HepG2 (cell line): Measurements from ENCODE around the gene FANCL. TPM values are rescaled to one million over a fixed set of nuclear protein-coding genes. Genes with fewer than 3 reads are reported as not detected.
A peak's percentile ranks its signal among the peaks of the same experiment; 100 is the strongest.

Experiments used
- NBN ChIP-seq: fragments of 450-650 bp; conservative IDR thresholded peaks from 2 replicates; pipeline ENCODE4 v1.6.1; 2017
- NCOA1 ChIP-seq: sonication (generic); formaldehyde crosslinking; IDR thresholded peaks from 2 replicates; pipeline ENCODE4 v1.9.0; 2021; ENCODE audit warnings: missing genetic modification reagents
- NR2F6 ChIP-seq, 2 experiments: IDR thresholded peaks; 2 replicates each; pipeline ENCODE4 v1.6.1; 2016; ENCODE audit warnings: antibody characterized with exemption in 1 of 2, mild to moderate bottlenecking in 1 of 2
- TRAFD1 ChIP-seq: sonication (generic); formaldehyde crosslinking; IDR thresholded peaks from 2 replicates; pipeline ENCODE4 v1.5.1; 2020; ENCODE audit warnings: missing genetic modification reagents, mild to moderate bottlenecking, borderline replicate concordance
- ZKSCAN1 ChIP-seq: fragments of 150-350 bp; IDR thresholded peaks from 2 replicates; pipeline ENCODE4 v1.6.1; 2014; ENCODE audit warnings: low read length
- polyA plus RNA-seq, 8 experiments: library from polyadenylated mRNA; depleted of rRNA in 3 of 8; stranded (reverse) in 7 of 8; unstranded in 1 of 8; fragments of >200 nt; fragmentation: Illumina TruSeq in 4 of 8; extraction: Trizol in 4 of 8; gene quantifications; 2 replicates each; pipeline versions ENCODE4 v1.2.1 to v1.2.3, GENCODE V29; 2011 to 2016; ENCODE audit warnings: low read depth in 4 of 8, missing spikeins in 1 of 8, mixed read lengths in 1 of 8; ENCODE audit not compliant: insufficient read depth in 1 of 8
- total RNA-seq, 5 experiments: library from RNA; depleted of rRNA; stranded (reverse); fragments of >200 nt; fragmentation: Illumina TruSeq; extraction: Trizol; gene quantifications; 2 replicates each; pipeline ENCODE4 v1.2.3, GENCODE V29; 2016; ENCODE audit warnings: low read depth in 1 of 5
- TF ChIP-seq, protein P1 (sequence below): sonication (generic); formaldehyde crosslinking; IDR thresholded peaks from 2 replicates; pipeline ENCODE4 v1.4.0; 2020; ENCODE audit warnings: missing genetic modification reagents
- TF ChIP-seq, protein P2 (sequence below): IDR thresholded peaks from 2 replicates; pipeline ENCODE4 v1.6.1; 2016; ENCODE audit warnings: low read depth, missing genetic modification reagents, missing compliant biosample characterization
- TF ChIP-seq, protein P3 (sequence below): sonication (generic); formaldehyde crosslinking; IDR thresholded peaks from 2 replicates; pipeline ENCODE4 v1.4.0; 2020; ENCODE audit warnings: missing genetic modification reagents
- TF ChIP-seq, protein P4 (sequence below): sonication (generic); formaldehyde crosslinking; IDR thresholded peaks from 2 replicates; pipeline ENCODE4 v1.5.0; 2020; ENCODE audit warnings: missing genetic modification reagents

Gene FANCL
- total and polyA plus RNA-seq, 2 of the 13 experiments (the other 11 are each of a cell fraction or from before 2014, with no cell fraction given), result 40.7 to 66.8 TPM

DNA sequence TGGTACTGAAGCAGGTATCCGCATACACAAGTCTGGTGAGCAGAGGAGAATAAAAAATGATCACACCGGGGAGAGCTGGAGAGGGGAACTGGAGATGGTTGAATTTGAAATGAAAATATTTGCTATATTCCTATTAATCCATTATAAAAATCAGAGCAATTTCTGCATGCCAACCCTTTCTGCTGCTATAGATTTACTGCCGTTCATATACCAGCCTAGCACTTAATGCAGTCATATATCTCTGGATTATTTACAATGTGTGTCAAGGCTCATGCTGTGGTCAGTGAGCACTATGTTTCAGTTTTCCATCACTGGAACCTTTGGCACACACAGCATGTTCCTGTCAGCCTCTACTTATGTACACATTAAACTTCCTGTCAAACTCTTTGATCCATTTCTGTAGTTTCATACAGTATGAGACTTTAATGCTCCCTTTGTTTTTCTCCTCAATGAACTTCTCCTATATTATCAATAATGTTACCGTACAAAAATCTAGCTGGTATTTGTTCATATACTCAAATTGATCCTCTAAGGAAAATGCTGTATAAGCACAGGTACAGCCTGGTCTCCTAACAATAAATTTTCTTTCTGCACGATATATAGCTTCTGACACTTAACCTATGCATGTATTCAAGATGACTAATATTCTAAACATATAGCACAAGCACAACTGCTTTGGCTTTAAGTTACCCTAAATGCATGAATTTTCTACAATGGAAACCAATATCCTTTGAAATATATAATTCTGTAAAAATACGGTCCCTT is 36.7 kb downstream of the FANCL start (continued):
- TF ChIP-seq, protein P1, sequence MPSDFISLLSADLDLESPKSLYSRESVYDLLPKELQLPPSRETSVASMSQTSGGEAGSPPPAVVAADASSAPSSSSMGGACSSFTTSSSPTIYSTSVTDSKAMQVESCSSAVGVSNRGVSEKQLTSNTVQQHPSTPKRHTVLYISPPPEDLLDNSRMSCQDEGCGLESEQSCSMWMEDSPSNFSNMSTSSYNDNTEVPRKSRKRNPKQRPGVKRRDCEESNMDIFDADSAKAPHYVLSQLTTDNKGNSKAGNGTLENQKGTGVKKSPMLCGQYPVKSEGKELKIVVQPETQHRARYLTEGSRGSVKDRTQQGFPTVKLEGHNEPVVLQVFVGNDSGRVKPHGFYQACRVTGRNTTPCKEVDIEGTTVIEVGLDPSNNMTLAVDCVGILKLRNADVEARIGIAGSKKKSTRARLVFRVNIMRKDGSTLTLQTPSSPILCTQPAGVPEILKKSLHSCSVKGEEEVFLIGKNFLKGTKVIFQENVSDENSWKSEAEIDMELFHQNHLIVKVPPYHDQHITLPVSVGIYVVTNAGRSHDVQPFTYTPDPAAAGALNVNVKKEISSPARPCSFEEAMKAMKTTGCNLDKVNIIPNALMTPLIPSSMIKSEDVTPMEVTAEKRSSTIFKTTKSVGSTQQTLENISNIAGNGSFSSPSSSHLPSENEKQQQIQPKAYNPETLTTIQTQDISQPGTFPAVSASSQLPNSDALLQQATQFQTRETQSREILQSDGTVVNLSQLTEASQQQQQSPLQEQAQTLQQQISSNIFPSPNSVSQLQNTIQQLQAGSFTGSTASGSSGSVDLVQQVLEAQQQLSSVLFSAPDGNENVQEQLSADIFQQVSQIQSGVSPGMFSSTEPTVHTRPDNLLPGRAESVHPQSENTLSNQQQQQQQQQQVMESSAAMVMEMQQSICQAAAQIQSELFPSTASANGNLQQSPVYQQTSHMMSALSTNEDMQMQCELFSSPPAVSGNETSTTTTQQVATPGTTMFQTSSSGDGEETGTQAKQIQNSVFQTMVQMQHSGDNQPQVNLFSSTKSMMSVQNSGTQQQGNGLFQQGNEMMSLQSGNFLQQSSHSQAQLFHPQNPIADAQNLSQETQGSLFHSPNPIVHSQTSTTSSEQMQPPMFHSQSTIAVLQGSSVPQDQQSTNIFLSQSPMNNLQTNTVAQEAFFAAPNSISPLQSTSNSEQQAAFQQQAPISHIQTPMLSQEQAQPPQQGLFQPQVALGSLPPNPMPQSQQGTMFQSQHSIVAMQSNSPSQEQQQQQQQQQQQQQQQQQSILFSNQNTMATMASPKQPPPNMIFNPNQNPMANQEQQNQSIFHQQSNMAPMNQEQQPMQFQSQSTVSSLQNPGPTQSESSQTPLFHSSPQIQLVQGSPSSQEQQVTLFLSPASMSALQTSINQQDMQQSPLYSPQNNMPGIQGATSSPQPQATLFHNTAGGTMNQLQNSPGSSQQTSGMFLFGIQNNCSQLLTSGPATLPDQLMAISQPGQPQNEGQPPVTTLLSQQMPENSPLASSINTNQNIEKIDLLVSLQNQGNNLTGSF, result no peak
- TF ChIP-seq NR2F6 (IDR thresholded peaks at IDR 0.05) (peak; percentile 48), NR2F6 (CRISPR knock-in tag; IDR thresholded peaks at IDR 0.05) (peak; percentile 65), NCOA1 (no peak), NBN (no peak), TRAFD1 (CRISPR knock-in tag) (no peak), ZKSCAN1 (no peak)
- TF ChIP-seq, protein P2, sequence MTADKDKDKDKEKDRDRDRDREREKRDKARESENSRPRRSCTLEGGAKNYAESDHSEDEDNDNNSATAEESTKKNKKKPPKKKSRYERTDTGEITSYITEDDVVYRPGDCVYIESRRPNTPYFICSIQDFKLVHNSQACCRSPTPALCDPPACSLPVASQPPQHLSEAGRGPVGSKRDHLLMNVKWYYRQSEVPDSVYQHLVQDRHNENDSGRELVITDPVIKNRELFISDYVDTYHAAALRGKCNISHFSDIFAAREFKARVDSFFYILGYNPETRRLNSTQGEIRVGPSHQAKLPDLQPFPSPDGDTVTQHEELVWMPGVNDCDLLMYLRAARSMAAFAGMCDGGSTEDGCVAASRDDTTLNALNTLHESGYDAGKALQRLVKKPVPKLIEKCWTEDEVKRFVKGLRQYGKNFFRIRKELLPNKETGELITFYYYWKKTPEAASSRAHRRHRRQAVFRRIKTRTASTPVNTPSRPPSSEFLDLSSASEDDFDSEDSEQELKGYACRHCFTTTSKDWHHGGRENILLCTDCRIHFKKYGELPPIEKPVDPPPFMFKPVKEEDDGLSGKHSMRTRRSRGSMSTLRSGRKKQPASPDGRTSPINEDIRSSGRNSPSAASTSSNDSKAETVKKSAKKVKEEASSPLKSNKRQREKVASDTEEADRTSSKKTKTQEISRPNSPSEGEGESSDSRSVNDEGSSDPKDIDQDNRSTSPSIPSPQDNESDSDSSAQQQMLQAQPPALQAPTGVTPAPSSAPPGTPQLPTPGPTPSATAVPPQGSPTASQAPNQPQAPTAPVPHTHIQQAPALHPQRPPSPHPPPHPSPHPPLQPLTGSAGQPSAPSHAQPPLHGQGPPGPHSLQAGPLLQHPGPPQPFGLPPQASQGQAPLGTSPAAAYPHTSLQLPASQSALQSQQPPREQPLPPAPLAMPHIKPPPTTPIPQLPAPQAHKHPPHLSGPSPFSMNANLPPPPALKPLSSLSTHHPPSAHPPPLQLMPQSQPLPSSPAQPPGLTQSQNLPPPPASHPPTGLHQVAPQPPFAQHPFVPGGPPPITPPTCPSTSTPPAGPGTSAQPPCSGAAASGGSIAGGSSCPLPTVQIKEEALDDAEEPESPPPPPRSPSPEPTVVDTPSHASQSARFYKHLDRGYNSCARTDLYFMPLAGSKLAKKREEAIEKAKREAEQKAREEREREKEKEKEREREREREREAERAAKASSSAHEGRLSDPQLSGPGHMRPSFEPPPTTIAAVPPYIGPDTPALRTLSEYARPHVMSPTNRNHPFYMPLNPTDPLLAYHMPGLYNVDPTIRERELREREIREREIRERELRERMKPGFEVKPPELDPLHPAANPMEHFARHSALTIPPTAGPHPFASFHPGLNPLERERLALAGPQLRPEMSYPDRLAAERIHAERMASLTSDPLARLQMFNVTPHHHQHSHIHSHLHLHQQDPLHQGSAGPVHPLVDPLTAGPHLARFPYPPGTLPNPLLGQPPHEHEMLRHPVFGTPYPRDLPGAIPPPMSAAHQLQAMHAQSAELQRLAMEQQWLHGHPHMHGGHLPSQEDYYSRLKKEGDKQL (CRISPR knock-in tag), result no peak
- TF ChIP-seq, protein P3, sequence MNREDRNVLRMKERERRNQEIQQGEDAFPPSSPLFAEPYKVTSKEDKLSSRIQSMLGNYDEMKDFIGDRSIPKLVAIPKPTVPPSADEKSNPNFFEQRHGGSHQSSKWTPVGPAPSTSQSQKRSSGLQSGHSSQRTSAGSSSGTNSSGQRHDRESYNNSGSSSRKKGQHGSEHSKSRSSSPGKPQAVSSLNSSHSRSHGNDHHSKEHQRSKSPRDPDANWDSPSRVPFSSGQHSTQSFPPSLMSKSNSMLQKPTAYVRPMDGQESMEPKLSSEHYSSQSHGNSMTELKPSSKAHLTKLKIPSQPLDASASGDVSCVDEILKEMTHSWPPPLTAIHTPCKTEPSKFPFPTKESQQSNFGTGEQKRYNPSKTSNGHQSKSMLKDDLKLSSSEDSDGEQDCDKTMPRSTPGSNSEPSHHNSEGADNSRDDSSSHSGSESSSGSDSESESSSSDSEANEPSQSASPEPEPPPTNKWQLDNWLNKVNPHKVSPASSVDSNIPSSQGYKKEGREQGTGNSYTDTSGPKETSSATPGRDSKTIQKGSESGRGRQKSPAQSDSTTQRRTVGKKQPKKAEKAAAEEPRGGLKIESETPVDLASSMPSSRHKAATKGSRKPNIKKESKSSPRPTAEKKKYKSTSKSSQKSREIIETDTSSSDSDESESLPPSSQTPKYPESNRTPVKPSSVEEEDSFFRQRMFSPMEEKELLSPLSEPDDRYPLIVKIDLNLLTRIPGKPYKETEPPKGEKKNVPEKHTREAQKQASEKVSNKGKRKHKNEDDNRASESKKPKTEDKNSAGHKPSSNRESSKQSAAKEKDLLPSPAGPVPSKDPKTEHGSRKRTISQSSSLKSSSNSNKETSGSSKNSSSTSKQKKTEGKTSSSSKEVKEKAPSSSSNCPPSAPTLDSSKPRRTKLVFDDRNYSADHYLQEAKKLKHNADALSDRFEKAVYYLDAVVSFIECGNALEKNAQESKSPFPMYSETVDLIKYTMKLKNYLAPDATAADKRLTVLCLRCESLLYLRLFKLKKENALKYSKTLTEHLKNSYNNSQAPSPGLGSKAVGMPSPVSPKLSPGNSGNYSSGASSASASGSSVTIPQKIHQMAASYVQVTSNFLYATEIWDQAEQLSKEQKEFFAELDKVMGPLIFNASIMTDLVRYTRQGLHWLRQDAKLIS (CRISPR knock-in tag), result no peak
- TF ChIP-seq, protein P4, sequence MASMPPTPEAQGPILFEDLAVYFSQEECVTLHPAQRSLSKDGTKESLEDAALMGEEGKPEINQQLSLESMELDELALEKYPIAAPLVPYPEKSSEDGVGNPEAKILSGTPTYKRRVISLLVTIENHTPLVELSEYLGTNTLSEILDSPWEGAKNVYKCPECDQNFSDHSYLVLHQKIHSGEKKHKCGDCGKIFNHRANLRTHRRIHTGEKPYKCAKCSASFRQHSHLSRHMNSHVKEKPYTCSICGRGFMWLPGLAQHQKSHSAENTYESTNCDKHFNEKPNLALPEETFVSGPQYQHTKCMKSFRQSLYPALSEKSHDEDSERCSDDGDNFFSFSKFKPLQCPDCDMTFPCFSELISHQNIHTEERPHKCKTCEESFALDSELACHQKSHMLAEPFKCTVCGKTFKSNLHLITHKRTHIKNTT (CRISPR knock-in tag), result no peak
